GM12878 (cell line): Measurements from ENCODE around the gene CTNNA3. TPM values are rescaled to one million over a fixed set of nuclear protein-coding genes. Genes with fewer than 3 reads are reported as not detected.

ENCODE experiments used
- ATAC-seq: fragments of 200-7000 bp; cut with Tn5 transposase; 3 replicates; pipeline ENCODE4 v1.9.1; 2020; ENCODE audit warnings: mild to moderate bottlenecking, moderate library complexity
- BruUV-seq: library from RNA; stranded (reverse); fragments of 400-500 nt; replicated peaks from 2 replicates; lab custom pipeline; 2021; lab: Mats Ljungman, UMichigan
- CTCF ChIA-PET: fragments of 300-600 bp; sonication (Branson Sonifier 250); formaldehyde crosslinking; extraction: SDS; loops from one replicate; lab custom pipeline; 2021; ENCODE audit warnings: inconsistent platforms; lab: Yijun Ruan, JAX
- POLR2A ChIA-PET: fragments of 350-600 bp; formaldehyde crosslinking; extraction: SDS; loops from one replicate; lab custom pipeline; 2021; ENCODE audit warnings: inconsistent platforms; lab: Charles Lee
- RAD21 ChIA-PET: fragments of 300-600 bp; sonication (Branson Sonifier 250); formaldehyde crosslinking; loops from one replicate; lab custom pipeline; 2023; ENCODE audit warnings: antibody characterized with exemption; ENCODE audit not compliant: unreplicated experiment; lab: Charles Lee
- SMC1A ChIA-PET: fragments of 300-600 bp; sonication (Branson Sonifier 250); formaldehyde crosslinking; loops from one replicate; lab custom pipeline; 2023; ENCODE audit not compliant: unreplicated experiment, uncharacterized antibody; lab: Charles Lee
- DNase-seq: peaks from one replicate; pipeline ENCODE4 v3.0.0-alpha.2; 2011; ENCODE audit warnings: low read depth, low spot score
- FAIRE-seq: peaks from 3 replicates; lab custom pipeline; 2011; peaks lifted over from hg19 to GRCh38; lab: Jason Lieb, UNC
- H2AFZ ChIP-seq: 2 replicates; pipeline ENCODE4 v1.6.0; 2011; ENCODE audit warnings: low read depth, low read length, control low read depth; ENCODE audit not compliant: control insufficient read depth
- H3K27ac ChIP-seq: 2 replicates; pipeline ENCODE4 v1.5.1; 2011; ENCODE audit warnings: control low read depth; ENCODE audit not compliant: control insufficient read depth, insufficient read depth
- H3K27me3 ChIP-seq, 2 experiments: replicated peaks in 1 of 2; 2 replicates each; pipeline versions ENCODE4 v1.6.0 to v1.6.1; 2011; ENCODE audit warnings: low read length in 1 of 2; ENCODE audit not compliant: control insufficient read depth in 2 of 2, insufficient read depth in 2 of 2
- H3K36me3 ChIP-seq, 2 experiments: 2 replicates each; pipeline ENCODE4 v1.5.1; 2011; ENCODE audit warnings: low read length in 1 of 2; ENCODE audit not compliant: control insufficient read depth in 2 of 2, insufficient read depth in 2 of 2
- H3K4me1 ChIP-seq: 2 replicates; pipeline ENCODE4 v1.6.1; 2011; ENCODE audit warnings: mild to moderate bottlenecking, low read length, moderate library complexity, mixed read lengths; ENCODE audit not compliant: control insufficient read depth, insufficient read depth
- H3K4me2 ChIP-seq: 2 replicates; pipeline ENCODE4 v1.6.0; 2011; ENCODE audit warnings: control low read depth; ENCODE audit not compliant: control insufficient read depth, insufficient read depth
- H3K4me3 ChIP-seq: fragments of 200-600 bp; sonication (generic); 2 replicates; pipeline ENCODE4 v1.5.1; 2016
- H3K79me2 ChIP-seq: 2 replicates; pipeline ENCODE4 v1.6.0; 2011; ENCODE audit warnings: low read length; ENCODE audit not compliant: control insufficient read depth, insufficient read depth
- H3K9ac ChIP-seq: 2 replicates; pipeline ENCODE4 v1.8.0; 2011; ENCODE audit warnings: low read length, control low read depth, mixed read lengths; ENCODE audit not compliant: control insufficient read depth, insufficient read depth
- H3K9me3 ChIP-seq: replicated peaks from 3 replicates; pipeline ENCODE4 v1.5.1; 2011; ENCODE audit warnings: mild to moderate bottlenecking, low read length; ENCODE audit not compliant: control insufficient read depth, insufficient read depth
- H4K20me1 ChIP-seq: 2 replicates; pipeline ENCODE4 v1.6.0; 2011; ENCODE audit not compliant: control insufficient read depth, insufficient read depth
- RAD51 ChIP-seq: fragments of 450-650 bp; IDR thresholded peaks from 2 replicates; pipeline ENCODE4 v1.6.1; 2016; ENCODE audit warnings: moderate library complexity, mild to moderate bottlenecking, inconsistent platforms
- SIN3A ChIP-seq: IDR thresholded peaks from 2 replicates; pipeline ENCODE4 v1.6.1; 2012; ENCODE audit warnings: low read depth, low read length, improper control_type of control experiment
- TBL1XR1 ChIP-seq: IDR thresholded peaks from 2 replicates; pipeline ENCODE4 v1.6.1; 2012; ENCODE audit warnings: low read depth, low read length, improper control_type of control experiment
- whole genome bisulfite sequencing: methylation state at CpG from one replicate; pipeline ENCODE4 v1.1.6; 2016; ENCODE audit warnings: low lambda C conversion rate; ENCODE audit not compliant: insufficient replicate concordance, insufficient coverage; ENCODE audit errors: missing lambda C conversion rate; 5-methylcytosine and 5-hydroxymethylcytosine counted together
- in situ Hi-C: fragments of 300-500 bp; cut with MboI; formaldehyde crosslinking; loops from 9 replicates; pipeline ENCODE4 v1.14.3; 2018; ENCODE audit warnings: mixed read lengths
- intact Hi-C: fragments of 100-400 bp; cut with micrococcal nuclease; formaldehyde crosslinking; loops from one replicate; pipeline ENCODE4 v1.14.2; 2022; ENCODE audit not compliant: unreplicated experiment
- polyA plus RNA-seq, 11 experiments: library from polyadenylated mRNA; depleted of rRNA in 4 of 11; unstranded in 6 of 11; stranded (reverse) in 5 of 11; fragments of >200 nt; fragmentation: Nextera tagmentation in 4 of 11; fragmentation: Illumina TruSeq in 1 of 11; extraction: Ambion mirVana in 4 of 11; extraction: Trizol in 1 of 11; gene quantifications; 1 replicate in 1 of 11; 2 replicates in 10 of 11; pipeline versions ENCODE4 v1.2.1 to v1.2.3, GENCODE V29; 2011 to 2016; ENCODE audit warnings: inconsistent platforms in 2 of 11, missing spikeins in 2 of 11, low read depth in 1 of 11
- total RNA-seq, 4 experiments: library from RNA; depleted of rRNA in 3 of 4; stranded (reverse); fragments of >200 nt in 3 of 4; fragmentation: Illumina TruSeq in 1 of 4; extraction: Trizol in 1 of 4; gene quantifications; 2 replicates each; pipeline versions ENCODE4 v1.2.1 to v1.2.3, GENCODE V29; 2013 to 2021
- TF ChIP-seq, protein P1 (sequence below): fragments of 450-650 bp; IDR thresholded peaks from 2 replicates; pipeline ENCODE4 v1.6.1; 2017; ENCODE audit warnings: low read depth, mild to moderate bottlenecking, moderate library complexity

The CTNNA3 gene
- total and polyA plus RNA-seq, 10 of the 15 experiments (the other 5 are each of a cell fraction or from before 2014, with no cell fraction given), result under 0.01 to 4.5 (median 0.22) TPM; not detected in 2

DNA sequence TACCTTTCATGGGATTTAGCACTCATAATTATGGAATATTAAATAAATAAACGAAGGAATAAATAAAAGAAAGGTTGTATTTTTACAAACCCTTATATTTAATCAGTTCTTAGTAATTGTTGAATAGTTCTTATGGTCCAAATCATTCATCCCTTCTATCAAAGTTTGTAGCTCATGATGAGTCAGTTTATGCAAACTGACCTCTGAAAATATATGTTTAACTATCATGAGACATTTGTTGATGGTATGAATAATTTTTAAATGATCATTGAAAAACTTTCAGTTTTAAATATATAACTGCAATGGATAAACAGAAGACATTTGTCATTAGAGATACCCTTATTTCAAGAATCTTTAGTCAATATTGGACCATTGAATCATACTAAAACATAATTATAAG lies 1181.3 kb downstream of the CTNNA3 start (continued):
- TF ChIP-seq, protein P1, sequence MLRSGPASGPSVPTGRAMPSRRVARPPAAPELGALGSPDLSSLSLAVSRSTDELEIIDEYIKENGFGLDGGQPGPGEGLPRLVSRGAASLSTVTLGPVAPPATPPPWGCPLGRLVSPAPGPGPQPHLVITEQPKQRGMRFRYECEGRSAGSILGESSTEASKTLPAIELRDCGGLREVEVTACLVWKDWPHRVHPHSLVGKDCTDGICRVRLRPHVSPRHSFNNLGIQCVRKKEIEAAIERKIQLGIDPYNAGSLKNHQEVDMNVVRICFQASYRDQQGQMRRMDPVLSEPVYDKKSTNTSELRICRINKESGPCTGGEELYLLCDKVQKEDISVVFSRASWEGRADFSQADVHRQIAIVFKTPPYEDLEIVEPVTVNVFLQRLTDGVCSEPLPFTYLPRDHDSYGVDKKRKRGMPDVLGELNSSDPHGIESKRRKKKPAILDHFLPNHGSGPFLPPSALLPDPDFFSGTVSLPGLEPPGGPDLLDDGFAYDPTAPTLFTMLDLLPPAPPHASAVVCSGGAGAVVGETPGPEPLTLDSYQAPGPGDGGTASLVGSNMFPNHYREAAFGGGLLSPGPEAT, result no peak

DNA sequence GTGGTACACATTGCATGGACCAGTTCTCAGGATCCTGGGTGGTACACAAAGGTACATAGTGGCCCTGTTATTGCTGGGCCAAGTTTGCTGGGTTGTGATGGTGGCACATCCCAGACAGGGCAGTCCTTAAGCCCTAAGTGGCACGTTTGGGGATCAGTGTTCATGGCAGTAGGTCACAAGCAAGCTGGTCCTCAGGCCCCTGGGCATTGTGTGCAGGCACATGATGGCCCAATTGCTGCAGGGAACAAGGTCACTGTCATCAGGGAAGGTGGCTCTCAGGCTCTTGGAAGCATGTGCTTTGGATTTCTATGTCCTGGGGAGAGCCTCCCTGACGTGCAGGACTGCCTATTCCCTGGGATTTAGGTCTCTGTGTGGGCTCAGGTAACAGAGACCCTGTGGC lies 1182.5 kb downstream of the CTNNA3 start:
- no peaks in the 10 kb centered on the region for H3K9me3 ChIP-seq
- no peak overlapping the region for H3K4me3 ChIP-seq
- no peaks in the 10 kb centered on the region for H3K79me2 ChIP-seq
- H3K9ac ChIP-seq, result no peak overlapping the region
- SMC1A ChIA-PET, result no interaction called here
- in situ Hi-C loops, result no loop called here
- no peaks in the 10 kb centered on the region for H3K27me3 ChIP-seq
- FAIRE-seq (no peak), ATAC-seq (no peak), DNase-seq (no peak)
- TF ChIP-seq RAD51, result no peak
- TF ChIP-seq SIN3A, result no peak
- TF ChIP-seq TBL1XR1, result no peak
- CTCF ChIA-PET, result no interaction called here
- POLR2A ChIA-PET, result no interaction called here
- H3K4me2 ChIP-seq, result no peak overlapping the region
- intact Hi-C loops, result no loop called here
- H3K4me1 ChIP-seq, result no peaks in the 10 kb centered on the region
- no peak overlapping the region for H2AFZ ChIP-seq
- 0% methylated on average over 2 of the region's 2 CpGs for WGBS
- no peaks in the 10 kb centered on the region for H3K36me3 ChIP-seq
- H3K27ac ChIP-seq, result no peak overlapping the region
- H4K20me1 ChIP-seq, result no peaks in the 10 kb centered on the region
- no TSS peak for BruUV-seq
- RAD21 ChIA-PET, result no interaction called here
